ENCODE measurements around the gene IVD. TPM values are rescaled to one million over a fixed set of nuclear protein-coding genes. Genes with fewer than 3 reads are reported as not detected.

Gene IVD
- total and polyA plus RNA-seq, 2 of the 4 experiments (the other 2 are of a cell fraction) = 31.7 to 41.1 TPM

DNA sequence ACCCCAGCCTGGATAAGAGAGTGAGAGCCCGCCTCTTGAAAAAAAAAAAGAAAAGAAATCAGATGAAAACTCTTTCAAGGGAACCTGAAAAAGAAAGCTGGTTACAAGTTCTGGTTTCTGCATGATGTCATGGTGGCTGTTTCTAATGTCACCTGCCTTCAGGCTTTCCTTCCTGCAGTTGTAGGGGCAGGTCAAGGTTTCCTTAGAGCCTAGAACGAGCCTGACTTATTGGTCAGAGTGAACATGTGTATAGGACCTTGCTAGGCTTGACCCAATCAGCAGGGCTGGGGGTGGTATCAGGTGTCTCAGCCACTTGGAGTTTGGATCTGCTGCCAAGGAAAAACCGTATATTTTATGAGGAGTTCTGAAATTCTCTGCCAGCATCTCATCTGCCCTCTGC, 3.8 kb downstream of the IVD start:
- no peak overlapping the region for H3K4me2 ChIP-seq (ENCODE audit: low read depth, low read length)
- ATAC-seq (ENCODE audit: low read depth) = no peak
- no peak overlapping the region for H2BK120ac ChIP-seq (ENCODE audit: low read depth, low read length)
- H3K14ac ChIP-seq (replicated peaks; ENCODE audit: low read depth, low read length) = no peak overlapping the region
- H3K27ac ChIP-seq (ENCODE audit: insufficient read depth, low read length) = no peak overlapping the region
- intact Hi-C loops (cut with micrococcal nuclease) = loop anchor here (5.0 kb wide), 1 partner anchor 87 kb away; the partner anchor contains the start of gene INAFM2
- H3K79me1 ChIP-seq (ENCODE audit: low read depth in 1 of 2, low read length in 2 of 2) = peaks cover 12 to 43% of the 10 kb centered on the region in 2 experiments
- H4K91ac ChIP-seq (ENCODE audit: insufficient read depth, low read depth, low read length) = no peak overlapping the region
- WGBS, 2 experiments (ENCODE audit: extremely low coverage in 2 of 2, insufficient read length in 1 of 2) = 90% methylated on average over 2 of the region's 3 CpGs; no CpG with 5 or more reads in 1 of the 2 experiments
- H3K56ac ChIP-seq (ENCODE audit: extremely low read depth, insufficient read depth, low read length) = no peak overlapping the region
- no peaks in the 10 kb centered on the region for H3K27me3 ChIP-seq (ENCODE audit: control insufficient read depth, insufficient read depth, low read length)
- BruUV-seq (replicated peaks) = no TSS peak
- DNase-seq = no peak
- no peak overlapping the region for H3K23ac ChIP-seq (ENCODE audit: low read depth, low read length)
- POLR2A ChIA-PET (ENCODE audit: unreplicated experiment) = interaction anchor here (0.6 kb wide), 1 partner anchor 27 kb away, joined by 3 read pairs; the partner anchor contains the start of gene KNSTRN
- no peak overlapping the region for H4K8ac ChIP-seq (ENCODE audit: low read depth in 2 of 2, low read length in 2 of 2)
- H3K9ac ChIP-seq (ENCODE audit: low read depth, low read length) = no peak overlapping the region
- no peak overlapping the region for H2AK9ac ChIP-seq (replicated peaks; ENCODE audit: low read depth, low read length, poor library complexity)
- H3K4me3 ChIP-seq (ENCODE audit: insufficient read depth, low read depth, low read length) = no peak overlapping the region
- no peak overlapping the region for H3K18ac ChIP-seq (ENCODE audit: low read depth, low read length)
- H3K4ac ChIP-seq (ENCODE audit: low read depth, low read length) = no peak overlapping the region
- peaks cover 34% of the 10 kb centered on the region for H3K36me3 ChIP-seq (ENCODE audit: control insufficient read depth, insufficient read depth, low read length)
- CTCF ChIA-PET = interaction anchor here (0.7 kb wide), 1 partner anchor 88 kb away, joined by 4 read pairs; no protein-coding TSS in a partner anchor
- dilution Hi-C loops (cut with HindIII; ENCODE audit: low sequenced_read_pairs, unreplicated experiment) = no loop called here
- no peak overlapping the region for H2BK5ac ChIP-seq (ENCODE audit: low read depth, low read length, poor library complexity, severe bottlenecking)
- no peak overlapping the region for H2BK15ac ChIP-seq (ENCODE audit: low read depth, low read length)
- no peak overlapping the region for H2BK20ac ChIP-seq (ENCODE audit: low read depth, low read length)
- in situ Hi-C loops (cut with MboI; ENCODE audit: low sequenced_read_pairs) = no loop called here
- H4K5ac ChIP-seq (ENCODE audit: low read depth, low read length) = no peak overlapping the region
- peaks cover 3% of the 10 kb centered on the region for H3K4me1 ChIP-seq (ENCODE audit: control insufficient read depth, insufficient read depth, low read length)
- H3K9me3 ChIP-seq (ENCODE audit: control insufficient read depth, insufficient read depth, low read length) = no peaks in the 10 kb centered on the region
- H2AK5ac ChIP-seq (ENCODE audit: low read depth, low read length) = no peak overlapping the region
- TF ChIP-seq, protein P1, sequence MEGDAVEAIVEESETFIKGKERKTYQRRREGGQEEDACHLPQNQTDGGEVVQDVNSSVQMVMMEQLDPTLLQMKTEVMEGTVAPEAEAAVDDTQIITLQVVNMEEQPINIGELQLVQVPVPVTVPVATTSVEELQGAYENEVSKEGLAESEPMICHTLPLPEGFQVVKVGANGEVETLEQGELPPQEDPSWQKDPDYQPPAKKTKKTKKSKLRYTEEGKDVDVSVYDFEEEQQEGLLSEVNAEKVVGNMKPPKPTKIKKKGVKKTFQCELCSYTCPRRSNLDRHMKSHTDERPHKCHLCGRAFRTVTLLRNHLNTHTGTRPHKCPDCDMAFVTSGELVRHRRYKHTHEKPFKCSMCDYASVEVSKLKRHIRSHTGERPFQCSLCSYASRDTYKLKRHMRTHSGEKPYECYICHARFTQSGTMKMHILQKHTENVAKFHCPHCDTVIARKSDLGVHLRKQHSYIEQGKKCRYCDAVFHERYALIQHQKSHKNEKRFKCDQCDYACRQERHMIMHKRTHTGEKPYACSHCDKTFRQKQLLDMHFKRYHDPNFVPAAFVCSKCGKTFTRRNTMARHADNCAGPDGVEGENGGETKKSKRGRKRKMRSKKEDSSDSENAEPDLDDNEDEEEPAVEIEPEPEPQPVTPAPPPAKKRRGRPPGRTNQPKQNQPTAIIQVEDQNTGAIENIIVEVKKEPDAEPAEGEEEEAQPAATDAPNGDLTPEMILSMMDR (conservative IDR thresholded peaks at IDR 0.05; ENCODE audit: low read depth, low read length) = no peak
- TF ChIP-seq MXI1 (IDR thresholded peaks at IDR 0.05; ENCODE audit: borderline replicate concordance, low read depth, low read length) = no peak
- no peak for TF ChIP-seq RFX5 (IDR thresholded peaks at IDR 0.05; ENCODE audit: low read depth, low read length)
- H4K20me1 ChIP-seq (ENCODE audit: insufficient read depth, low read length) = no peaks in the 10 kb centered on the region
- no peaks in the 10 kb centered on the region for H3K9me1 ChIP-seq (ENCODE audit: insufficient read depth, low read length)
- H2AFZ ChIP-seq (replicated peaks; ENCODE audit: low read length, poor library complexity) = no peak overlapping the region

Data from IMR-90 (cell line).